Measurements from ENCODE around the gene PTPRG. TPM values are rescaled to one million over a fixed set of nuclear protein-coding genes. Genes with fewer than 3 reads are reported as not detected.

The PTPRG gene
- total RNA-seq, 1 donor from 2014 or later: 25.2 TPM

GRCh38 chr3:61718565-61718964, 157.2 kb downstream of the PTPRG start:
- Histone ChIP-seq H3K4me3 (ENCODE audit: low read depth, low read length) (no peak overlapping the region), H3K27me3 (ENCODE audit: control insufficient read depth, insufficient read depth, low read length) (no peaks in the 10 kb centered on the region), H3K36me3 (ENCODE audit: control insufficient read depth, insufficient read depth, low read length) (no peaks in the 10 kb centered on the region)
- no peak for DNase-seq (ENCODE audit: low read depth)
- TF ChIP-seq CTCF (IDR thresholded peaks at IDR 0.05; ENCODE audit: insufficient read depth, low read length, poor library complexity, severe bottlenecking): no peak

- H3K4me3 ChIP-seq (ENCODE audit: low read depth, low read length): no peak overlapping the region
- no peaks in the 10 kb centered on the region for H3K36me3 ChIP-seq (ENCODE audit: control insufficient read depth, insufficient read depth, low read length)
- DNase-seq (ENCODE audit: low read depth): no peak
- TF ChIP-seq CTCF (IDR thresholded peaks at IDR 0.05; ENCODE audit: insufficient read depth, low read length, poor library complexity, severe bottlenecking): no peak
- no peaks in the 10 kb centered on the region for H3K27me3 ChIP-seq (ENCODE audit: control insufficient read depth, insufficient read depth, low read length)
These were observed 158.1 kb downstream of the PTPRG start for GRCh38 chr3:61719278-61719977.

- Histone ChIP-seq H3K36me3 (ENCODE audit: control insufficient read depth, insufficient read depth, low read length) (no peaks in the 10 kb centered on the region), H3K27me3 (ENCODE audit: control insufficient read depth, insufficient read depth, low read length) (no peaks in the 10 kb centered on the region), H3K4me3 (ENCODE audit: low read depth, low read length) (no peak overlapping the region)
- no peak for TF ChIP-seq CTCF (IDR thresholded peaks at IDR 0.05; ENCODE audit: insufficient read depth, low read length, poor library complexity, severe bottlenecking)
- no peak for DNase-seq (ENCODE audit: low read depth)
These were observed 161.7 kb downstream of the PTPRG start for GRCh38 chr3:61723038-61723437.

- Histone ChIP-seq H3K4me3 (ENCODE audit: low read depth, low read length) (no peak overlapping the region), H3K27me3 (ENCODE audit: control insufficient read depth, insufficient read depth, low read length) (no peaks in the 10 kb centered on the region), H3K36me3 (ENCODE audit: control insufficient read depth, insufficient read depth, low read length) (no peaks in the 10 kb centered on the region)
- DNase-seq (ENCODE audit: low read depth): no peak
- no peak for TF ChIP-seq CTCF (IDR thresholded peaks at IDR 0.05; ENCODE audit: insufficient read depth, low read length, poor library complexity, severe bottlenecking)
These were observed 162.8 kb downstream of the PTPRG start for GRCh38 chr3:61724183-61724582.

GRCh38 chr3:61724801-61725200, 163.4 kb downstream of the PTPRG start:
- Histone ChIP-seq H3K4me3 (ENCODE audit: low read depth, low read length) (no peak overlapping the region), H3K36me3 (ENCODE audit: control insufficient read depth, insufficient read depth, low read length) (no peaks in the 10 kb centered on the region), H3K27me3 (ENCODE audit: control insufficient read depth, insufficient read depth, low read length) (no peaks in the 10 kb centered on the region)
- no peak for DNase-seq (ENCODE audit: low read depth)
- no peak for TF ChIP-seq CTCF (IDR thresholded peaks at IDR 0.05; ENCODE audit: insufficient read depth, low read length, poor library complexity, severe bottlenecking)

GRCh38 chr3:61725851-61726333, 164.5 kb downstream of the PTPRG start:
- Histone ChIP-seq H3K36me3 (ENCODE audit: control insufficient read depth, insufficient read depth, low read length) (no peaks in the 10 kb centered on the region), H3K4me3 (ENCODE audit: low read depth, low read length) (no peak overlapping the region), H3K27me3 (ENCODE audit: control insufficient read depth, insufficient read depth, low read length) (no peaks in the 10 kb centered on the region)
- TF ChIP-seq CTCF (IDR thresholded peaks at IDR 0.05; ENCODE audit: insufficient read depth, low read length, poor library complexity, severe bottlenecking): no peak
- no peak for DNase-seq (ENCODE audit: low read depth)
